Hepatic stellate cell (primary cell): ENCODE data around the gene ZNF74.

Experiments used
- DNase-seq: peaks from one replicate; pipeline ENCODE4 v3.0.0; 2011; ENCODE audit warnings: low spot score

The ZNF74 gene

DNA sequence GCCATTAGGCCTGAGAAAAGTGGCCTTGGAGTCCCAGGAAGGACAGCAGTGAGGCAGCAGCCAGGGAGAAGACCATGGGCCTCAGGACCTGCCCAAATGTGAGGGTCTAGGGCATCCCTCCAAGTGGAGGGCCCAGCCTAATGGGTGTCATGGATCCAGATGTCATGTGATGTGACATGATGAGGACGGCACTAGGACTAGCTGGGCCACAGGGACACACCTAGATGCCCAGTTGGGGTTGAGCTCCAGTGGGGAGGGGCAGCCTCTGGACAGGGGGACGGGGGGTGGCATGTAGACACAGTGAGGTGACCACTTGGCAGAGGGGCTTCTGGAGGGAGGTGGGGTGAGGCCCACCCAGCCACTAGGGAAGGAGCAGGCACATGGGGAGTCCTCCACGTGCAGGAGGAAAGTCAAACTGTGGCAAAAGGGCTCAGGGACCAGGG is 38.3 kb downstream of the ZNF74 start:
- DNase-seq: no peak

DNA sequence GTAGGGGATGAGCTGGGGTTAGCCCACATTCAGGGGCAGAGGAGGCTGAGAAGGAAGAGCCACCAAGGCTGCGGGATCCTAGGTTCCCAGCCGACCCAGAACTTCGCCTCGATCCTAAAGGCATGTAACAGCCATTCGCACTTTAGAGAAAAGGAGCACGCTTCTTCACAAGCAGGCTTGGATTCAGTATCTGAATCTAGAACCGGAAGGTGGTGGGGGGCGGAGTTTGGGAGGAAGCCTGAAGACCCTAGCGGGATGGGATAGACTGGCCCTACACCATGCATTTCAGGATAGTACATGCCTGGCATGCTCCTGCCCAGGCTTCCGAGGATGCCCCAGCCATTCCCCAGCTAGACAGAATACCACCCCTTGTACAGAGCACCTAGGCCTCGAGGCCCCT is 39.2 kb downstream of the ZNF74 start:
- DNase-seq: no peak

DNA sequence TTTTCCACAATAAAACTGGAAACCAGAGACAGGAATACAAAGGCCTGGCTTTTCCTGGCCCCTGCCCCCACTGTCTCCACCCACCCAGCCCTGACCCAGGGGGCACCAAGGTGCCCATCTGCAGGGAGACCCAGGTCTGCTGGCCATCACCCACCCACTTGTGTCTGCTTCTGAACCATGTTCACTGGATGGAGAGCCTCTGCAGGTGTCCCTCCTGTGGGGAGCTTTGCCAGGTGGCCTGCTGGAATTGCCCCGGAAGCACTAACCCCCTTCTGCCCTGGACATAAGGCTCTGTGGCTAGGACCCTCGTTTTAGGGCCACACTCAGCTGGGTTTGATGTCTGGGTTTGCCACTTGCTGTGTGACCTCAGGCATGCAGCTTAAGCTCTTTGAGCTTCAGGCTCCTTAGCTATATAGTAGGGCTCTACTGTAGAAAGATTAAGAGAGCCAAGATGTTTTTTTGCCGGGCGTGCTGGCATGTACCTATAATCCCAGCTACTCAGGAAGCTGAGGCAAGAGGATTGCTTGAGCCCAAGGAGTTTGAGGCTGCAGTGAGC is 39.8 kb downstream of the ZNF74 start:
- no peak for DNase-seq

DNA sequence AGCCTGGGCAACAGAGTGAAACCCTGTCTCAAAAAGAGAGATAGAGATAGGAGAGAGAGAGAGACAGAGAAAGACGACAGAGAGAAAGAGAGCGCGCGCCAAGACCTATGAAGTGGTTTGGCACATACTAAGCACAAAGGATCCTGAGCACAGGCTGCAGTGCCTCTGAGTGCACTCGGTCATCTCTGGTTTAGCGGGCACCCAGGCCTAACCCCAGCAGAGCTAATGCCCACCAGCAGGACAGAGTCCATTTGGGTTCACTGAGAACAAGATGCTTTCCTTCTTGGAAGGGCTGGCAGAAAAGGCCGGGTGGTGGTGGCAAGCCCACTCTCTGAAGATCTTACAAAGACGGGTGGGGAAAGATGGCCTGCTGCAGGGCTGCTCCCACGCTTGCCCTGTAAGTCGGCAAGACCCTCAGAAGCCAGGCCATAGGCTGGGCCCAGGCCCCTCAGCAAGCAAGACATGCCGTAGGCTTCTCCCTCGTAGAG is 40.4 kb downstream of the ZNF74 start:
- no peak for DNase-seq

DNA sequence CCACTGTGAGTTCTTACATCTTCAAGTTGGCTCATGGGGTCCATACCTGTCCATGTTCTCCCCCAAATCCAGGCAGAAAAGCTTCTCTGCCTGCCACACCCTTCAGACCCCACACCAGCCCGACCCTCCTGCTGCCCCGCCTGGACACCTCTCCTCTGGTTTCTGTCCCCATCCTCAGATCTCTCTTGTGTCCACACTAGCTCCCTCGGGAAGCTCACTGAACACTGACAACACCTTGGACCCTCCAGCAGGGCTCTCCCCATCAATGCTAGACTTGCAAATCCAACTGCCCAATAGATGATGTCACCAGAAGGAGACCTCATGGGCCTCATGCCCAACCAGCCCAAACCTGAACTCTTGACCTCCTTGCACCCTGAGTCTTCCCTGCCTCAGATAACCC is 40.8 kb downstream of the ZNF74 start:
- DNase-seq: no peak

DNA sequence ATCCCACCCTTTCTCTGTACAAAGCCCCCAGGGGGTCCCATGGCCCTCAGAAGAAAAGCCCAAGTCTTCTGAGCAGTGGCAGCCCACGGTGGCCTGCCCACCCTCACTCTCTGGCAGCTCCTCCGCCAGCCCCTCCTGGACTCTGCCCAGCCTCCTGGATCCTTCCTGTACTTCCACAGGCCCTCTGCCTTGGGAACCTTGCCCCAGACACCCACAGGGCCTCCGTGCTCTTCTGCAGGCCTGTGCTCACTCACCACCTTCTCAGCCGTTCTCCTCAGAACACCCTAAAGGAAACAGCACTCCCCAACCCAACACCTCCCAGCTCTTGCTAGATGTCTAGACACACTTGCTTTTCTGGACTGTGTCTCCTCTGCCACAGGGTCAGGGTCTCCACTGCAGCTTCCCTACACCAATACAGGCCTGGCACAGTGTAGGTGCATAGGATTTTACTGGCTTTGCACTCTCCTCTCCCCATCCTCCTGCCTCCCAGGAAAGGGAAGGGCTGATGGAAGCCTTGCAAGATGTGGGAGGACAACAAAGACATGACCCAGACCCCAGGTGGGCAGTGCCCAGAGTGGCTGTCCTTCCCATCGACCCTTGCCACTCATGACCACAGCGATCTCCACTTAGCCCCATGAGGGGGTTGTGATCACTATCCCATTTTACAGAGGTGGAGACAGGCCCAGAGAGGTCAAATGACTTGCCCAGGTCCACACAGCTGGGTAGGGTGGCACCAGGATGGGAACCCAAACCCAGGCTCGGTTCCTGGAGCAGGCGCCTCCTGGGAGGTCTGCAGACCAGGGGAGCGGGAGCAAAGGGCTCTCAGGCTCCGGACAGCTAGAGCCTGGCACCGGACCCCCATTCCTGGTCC is 41.7 kb downstream of the ZNF74 start:
- no peak for DNase-seq

DNA sequence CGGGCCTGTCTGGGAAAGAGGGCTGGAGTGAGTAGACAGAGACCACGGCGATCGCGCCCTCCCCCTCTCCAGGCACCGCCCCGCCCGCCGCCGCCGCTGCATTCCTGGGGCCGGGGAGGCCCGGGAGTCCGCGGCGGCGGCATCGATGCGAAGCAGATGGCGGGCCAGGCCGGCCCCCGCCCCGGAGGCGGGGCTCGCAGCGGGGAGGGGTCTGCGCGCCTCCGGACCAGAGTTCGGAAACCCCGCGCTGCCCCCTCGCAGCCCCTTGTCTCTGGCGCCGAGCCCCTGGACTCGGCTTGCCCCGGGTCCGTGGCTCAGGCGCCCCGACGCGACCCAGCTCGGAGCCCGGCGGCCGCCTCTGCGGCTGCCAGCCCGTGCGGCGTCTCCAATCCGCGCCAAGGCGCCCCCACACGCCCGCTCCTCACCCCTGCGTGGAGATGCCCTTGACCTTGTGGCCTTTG is 42.4 kb downstream of the ZNF74 start:
- DNase-seq: peak; percentile 87

DNA sequence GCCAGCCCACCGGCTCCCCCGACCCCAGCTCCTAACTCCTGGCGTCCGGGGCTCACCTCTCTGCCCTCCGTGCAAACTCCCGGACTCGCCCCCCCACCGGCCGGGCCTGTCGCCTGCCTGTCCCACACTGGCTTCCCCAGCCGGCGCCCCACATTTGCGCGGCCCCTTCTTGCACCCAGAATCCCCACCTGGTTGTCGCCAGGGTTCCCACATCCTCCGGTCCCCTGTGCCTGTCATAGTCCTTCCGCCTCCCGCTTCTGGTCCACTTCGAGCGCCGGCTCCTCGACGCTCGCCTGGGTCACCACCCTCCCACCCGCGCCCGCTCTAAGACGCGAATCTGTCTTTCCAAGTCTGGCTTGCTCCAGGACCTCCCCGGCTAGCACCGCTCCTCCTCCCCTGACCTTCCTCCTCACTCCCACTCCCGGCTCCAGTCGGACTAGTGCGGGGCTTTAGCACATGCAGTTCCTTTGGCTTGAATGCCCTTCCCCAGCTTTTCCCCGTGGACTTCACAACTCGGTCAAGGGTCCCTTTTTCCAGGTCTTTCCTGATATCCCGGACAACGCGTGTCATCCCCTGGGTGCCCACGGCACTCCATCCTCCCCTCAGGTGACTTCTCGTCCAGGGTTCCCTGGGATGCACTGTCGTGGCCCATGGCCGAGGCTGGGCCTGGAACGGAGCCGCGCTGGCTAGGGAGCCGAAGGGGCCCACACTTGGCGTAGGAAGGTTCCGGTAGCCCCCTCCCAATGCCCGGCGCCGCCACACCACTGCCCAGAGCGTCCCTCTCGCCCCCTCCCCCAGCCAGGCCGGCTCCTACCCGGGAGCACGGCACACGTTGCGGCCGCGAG is 43.0 kb downstream of the ZNF74 start:
- peak; percentile 72 for DNase-seq

DNA sequence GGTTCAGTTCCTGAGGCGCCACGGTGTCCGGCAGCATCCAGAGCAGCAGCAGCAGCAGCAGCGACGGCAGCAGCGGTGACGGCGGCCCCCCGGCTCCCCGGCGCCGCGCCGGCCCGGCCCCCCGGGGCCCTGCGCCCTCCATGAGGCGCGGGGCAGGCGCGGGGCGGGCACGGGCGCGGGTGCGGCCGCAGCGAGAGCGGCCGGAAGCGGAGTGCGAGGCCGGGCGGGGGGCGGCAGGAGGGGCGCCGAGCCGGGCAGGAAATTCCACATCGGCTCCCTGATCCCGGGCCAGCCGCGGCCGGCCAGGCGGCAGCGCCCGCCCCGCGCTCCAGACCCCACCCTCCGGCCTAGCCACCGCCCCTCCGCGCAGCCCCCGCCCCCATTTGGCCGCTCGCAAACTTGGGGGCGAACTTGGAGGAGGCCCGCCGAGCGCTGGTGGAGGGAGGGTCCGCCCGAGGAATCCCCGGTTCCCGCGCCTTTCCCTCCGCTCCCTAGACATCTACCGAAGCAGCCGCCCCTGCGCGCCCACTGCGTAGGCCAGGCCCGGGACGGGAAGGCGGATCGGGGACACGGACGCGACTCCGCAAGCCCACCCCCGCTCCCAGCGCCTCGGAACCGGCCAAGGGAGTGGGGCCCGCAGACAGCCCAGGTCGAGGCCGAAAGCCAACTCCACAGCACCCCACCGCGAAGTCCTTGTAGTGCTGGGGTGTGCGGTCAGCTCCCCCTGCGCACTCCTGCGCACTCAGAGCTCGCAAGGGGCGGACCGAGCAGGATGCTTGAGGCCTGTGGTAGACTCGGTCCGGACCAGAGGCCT is 43.9 kb downstream of the ZNF74 start, which contains the start of gene SCARF2:
SCARF2 (minus strand) TSS at position 213 of the 814 bp plus-strand sequence; CDS start at position 142, 71 bp downstream.
- DNase-seq: peak; percentile 93

DNA sequence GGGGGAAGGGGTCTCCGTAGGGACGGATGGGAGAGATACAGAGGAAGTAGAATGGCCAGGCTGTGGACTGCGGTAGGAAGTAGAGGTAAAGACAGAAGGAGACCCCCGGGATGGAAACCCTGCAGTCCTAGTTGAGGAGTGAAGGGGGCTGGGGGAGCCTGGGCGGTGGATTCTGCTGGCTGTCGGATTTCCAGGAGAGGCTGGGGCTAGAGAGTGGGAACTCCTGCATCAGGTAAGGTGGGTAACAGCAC is 44.4 kb downstream of the ZNF74 start:
- DNase-seq: no peak

DNA sequence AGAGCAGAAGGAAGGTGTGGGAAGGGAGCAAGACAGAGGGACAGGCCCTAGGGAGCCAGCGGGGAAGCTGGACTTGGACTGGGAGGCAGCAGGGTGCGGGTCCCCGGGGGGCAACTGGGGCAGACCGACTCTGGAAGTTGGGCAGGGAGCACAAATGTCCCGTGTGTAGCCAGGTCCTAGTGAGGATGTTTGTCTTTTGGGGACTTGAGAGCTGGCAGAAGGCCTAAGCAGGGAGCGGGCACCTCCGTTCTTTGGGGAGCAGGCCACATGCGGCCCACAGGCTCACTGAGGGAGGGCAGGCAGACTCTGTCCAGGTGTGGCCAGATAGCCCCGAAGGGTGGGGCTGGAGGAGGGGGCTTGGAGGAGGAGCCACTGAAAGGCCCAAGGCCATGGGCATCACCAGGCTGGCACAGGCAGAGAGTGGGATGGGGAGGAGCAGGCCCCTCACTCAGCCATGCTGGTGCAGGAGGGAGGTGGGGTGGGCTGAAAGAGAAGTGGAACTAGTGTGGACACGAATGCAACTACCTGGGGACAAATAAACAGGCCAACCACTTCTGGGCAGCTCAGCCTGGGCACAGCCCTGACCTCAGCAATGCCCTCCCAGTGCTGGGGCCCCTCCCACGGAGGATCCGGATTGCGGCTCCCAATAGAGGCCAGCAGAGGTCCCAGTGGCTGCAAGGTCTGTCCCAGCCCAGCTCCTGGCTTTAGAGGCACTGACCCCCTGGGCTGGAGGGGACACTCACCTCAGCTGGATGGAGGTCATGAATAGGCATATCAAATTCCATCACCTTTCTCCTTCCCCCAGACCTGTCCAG is 44.9 kb downstream of the ZNF74 start:
- peak; percentile 85 for DNase-seq

DNA sequence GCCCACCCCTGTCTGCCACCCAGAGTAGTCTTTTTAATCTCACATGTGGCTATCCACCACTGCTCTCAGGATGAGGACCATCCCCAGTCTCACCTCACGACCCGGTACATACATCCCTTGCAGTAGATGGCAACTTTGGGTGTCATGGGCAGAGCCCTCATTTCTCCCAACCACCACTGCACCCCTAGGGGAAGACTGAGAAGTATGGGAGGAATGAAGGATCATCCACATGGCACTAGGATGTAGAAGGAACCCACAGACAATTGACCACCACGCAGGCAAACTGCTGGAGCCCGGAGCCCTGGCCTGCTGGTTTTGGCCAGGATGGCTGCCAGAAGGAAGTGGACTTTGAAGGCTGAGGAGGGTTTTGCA is 45.6 kb downstream of the ZNF74 start:
- DNase-seq: no peak

DNA sequence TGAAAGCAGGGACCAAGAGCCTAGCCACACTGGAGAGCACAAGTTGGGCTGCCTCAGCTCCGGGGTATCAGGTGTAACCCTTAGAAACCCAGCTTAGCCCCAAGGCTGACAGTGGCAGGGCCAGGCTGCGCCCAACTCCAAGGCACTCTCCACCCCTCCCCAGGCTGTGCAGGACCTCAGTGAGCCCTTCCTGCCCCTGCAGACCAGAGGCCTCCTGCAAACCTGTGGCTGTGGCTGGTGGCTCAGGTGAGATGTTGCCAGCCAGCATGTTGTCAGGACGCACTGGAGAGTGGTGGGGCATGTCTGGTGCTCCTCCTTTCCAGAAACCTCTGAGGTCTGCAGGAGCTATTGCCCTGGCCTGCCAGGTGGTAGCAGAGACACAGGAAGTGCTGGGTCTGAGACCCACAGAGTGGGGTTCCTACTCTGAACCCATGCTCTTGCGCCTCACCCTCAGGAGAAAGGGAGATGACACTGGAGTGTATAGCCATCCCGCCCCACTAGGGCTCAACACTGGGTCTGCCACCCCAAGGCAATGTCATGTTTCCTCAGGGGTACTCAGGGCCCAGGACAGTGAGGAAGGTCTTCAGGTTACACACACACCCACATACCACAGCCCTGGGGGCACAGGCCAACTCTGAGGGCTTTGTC is 46.1 kb downstream of the ZNF74 start:
- DNase-seq: no peak

DNA sequence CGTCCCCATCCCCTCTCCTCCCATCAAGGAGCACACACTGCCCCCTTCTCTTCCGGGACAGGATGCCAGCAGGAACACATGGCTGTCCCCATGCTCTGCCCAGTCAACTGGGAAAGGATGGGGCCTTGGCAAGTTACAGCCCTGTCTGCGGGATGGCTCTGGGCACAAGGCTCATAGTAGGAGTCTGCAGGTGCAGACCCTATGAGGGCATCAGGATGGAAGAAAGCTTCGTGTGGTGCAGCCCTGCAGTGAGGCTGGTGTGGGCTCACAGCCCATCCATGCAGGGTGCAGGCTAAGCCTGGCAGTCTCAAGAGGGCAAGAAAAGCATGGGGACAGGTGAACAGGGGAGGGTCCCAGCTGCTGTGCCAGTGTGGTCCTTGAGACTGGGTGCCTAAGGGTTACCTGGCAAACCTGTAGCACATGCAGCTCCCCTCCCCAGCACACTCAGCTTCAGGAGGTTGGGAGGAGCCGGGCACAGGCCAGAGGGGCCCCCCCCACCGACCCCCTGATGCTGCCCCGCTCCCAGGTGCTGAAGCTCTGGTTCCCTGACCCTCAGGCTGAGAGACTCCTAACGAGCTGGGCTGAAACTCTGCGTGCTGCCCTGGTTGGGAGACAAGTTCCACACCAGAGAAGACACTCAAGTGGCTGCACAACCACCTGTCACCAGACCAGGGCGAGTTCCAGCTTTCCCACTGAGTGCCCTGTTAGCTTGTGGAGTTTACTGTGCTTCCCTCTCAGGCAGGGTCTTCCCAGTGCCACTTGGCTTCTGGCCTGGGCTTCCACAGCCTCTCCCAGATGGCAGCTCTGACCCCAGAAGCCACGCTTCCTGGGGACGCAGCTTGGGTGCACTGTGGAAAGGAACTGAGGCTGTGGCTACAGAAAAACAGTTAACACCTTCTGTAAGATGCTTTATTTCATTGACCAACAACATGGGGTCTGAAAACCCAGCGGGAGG is 47.0 kb downstream of the ZNF74 start:
- no peak for DNase-seq

DNA sequence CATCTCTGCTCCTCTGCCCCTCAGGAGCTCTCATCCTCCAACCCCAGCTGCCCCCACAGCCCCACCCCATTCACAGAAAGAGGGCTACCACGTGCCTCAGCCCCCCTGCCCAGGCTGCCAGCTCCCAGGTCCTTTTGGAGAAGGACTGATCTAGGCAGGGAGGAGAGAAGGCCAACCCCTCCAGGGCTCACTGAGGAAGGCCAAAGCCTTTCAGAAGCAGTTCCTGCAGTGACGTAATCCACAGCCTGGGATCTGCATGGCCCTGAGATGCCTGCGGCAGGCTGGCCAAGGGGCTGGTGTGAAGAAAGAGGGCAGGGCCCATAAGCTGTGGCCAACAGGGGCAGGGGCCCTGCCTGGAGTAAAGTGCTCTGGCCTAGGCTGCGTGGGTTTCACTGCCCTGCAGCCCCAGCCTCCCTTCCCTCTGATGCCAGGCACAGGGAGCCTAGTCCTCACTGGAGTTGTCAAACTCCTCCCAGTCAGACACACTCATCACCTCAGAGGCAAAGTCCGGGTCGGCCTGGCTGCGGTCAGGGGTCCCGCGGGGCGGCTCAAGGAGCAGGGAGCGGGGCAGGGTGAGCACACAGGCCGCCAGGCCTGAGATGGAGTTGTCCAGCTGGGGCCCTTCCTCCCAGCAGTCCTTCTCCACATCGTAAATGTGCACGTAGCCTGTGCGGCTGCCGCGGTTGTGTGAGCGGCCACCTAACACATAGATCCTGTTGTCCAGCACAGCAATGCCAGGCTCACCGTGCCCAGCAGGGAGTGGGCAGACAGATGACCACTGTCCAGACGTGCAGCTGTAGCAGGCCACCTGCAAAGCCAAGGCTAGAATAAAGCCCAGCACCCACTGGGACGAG is 47.9 kb downstream of the ZNF74 start:
- no peak for DNase-seq

DNA sequence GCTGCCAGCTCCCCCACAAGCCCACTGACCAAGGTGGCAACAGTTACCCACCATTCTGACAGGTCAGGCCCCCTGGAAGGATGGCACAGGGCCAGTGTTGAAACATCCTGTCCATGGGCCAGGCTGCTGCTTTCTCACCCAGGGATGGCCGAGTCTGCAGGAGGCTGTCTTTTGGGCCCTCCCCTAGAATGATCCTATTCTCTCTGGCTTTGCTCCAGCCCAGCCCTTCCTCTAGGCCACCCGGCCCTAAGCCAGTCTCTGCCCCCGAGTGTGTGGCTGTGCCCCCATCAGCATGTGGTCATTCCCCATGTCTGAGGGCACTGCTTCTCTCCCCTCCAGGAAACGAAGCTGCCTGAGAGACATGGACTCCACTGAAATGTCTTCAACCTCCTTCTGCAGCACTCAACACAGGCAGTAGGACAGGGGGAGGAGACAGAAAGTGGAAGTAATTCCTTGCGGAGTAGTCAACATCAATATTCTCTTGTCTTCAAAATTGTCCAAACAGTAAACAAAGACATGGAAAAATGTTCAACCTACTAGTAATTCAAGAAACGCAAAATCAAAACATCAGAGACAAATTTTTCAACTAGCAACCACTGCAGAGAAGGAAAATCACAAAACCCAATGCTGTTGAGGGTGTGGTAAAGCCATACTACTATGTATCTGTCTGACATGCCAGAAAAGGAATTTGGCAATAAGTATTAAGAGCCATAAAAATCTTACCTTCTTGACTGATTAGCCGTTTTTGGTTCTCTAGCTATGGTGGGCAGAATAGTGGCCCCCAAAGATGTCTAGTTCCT is 48.7 kb downstream of the ZNF74 start:
- no peak for DNase-seq

DNA sequence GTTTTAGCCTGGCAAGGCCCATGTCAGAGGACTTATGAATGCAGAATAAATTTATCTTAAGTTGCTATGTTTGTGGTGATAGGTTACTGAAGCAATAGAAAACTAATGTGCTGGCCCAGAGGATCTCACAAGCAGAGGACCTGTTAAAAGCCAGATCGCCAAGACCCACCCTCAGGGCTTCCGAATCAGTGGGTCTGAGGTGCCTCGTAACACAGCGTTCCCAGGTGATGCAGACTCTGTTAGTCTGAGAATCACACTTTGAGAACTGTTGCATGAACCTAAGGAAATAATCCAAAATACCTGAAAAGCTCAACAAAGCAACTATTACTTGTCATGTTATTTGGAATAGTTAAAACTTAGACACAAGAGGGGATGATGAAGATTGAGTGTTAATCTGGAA is 50.4 kb downstream of the ZNF74 start:
- no peak for DNase-seq
